A549 (cell line): ENCODE data around the gene FBN2. TPM values are rescaled to one million over a fixed set of nuclear protein-coding genes. Genes with fewer than 3 reads are reported as not detected.
A peak's percentile ranks its signal among the peaks of the same experiment; 100 is the strongest.

Experiments used
- ATAC-seq, 2 experiments: fragments of 200-7000 bp in 1 of 2; fragments of >200 bp in 1 of 2; cut with Nextera tagmentation in 1 of 2; cut with Tn5 transposase in 1 of 2; 3 replicates each; pipeline versions ENCODE4 v1.8.0 to v1.9.1; 2018 to 2020; ENCODE audit warnings: mild to moderate bottlenecking in 1 of 2, moderate library complexity in 1 of 2
- CTCF ChIA-PET: fragments of 300-600 bp; sonication (Branson Sonifier 250); formaldehyde crosslinking; extraction: SDS; loops from one replicate; lab custom pipeline; 2021; ENCODE audit warnings: antibody characterized with exemption, inconsistent platforms; lab: Yijun Ruan, JAX
- POLR2A ChIA-PET: fragments of 350-600 bp; formaldehyde crosslinking; extraction: SDS; loops from one replicate; lab custom pipeline; 2021; ENCODE audit warnings: antibody characterized with exemption, inconsistent platforms; lab: Yijun Ruan, JAX
- DNase-seq, 2 experiments: peaks; one replicate each; pipeline versions ENCODE4 v3.0.0 to v3.0.0-alpha.2; 2011 to 2016; ENCODE audit warnings: low read depth in 1 of 2, low spot score in 1 of 2
- FAIRE-seq: peaks from 2 replicates; lab custom pipeline; 2011; peaks lifted over from hg19 to GRCh38; lab: Jason Lieb, UNC
- H3K27ac ChIP-seq, 2 experiments: fragments of >200 bp; sonication (Bioruptor Twin); formaldehyde crosslinking; 3 replicates each; pipeline ENCODE4 v1.5.1; 2016 to 2017
- H3K4me1 ChIP-seq: fragments of >200 bp; sonication (Bioruptor Twin); formaldehyde crosslinking; 3 replicates; pipeline ENCODE4 v1.6.1; 2016
- H3K4me2 ChIP-seq: fragments of >200 bp; sonication (Bioruptor Twin); formaldehyde crosslinking; 3 replicates; pipeline ENCODE4 v1.6.1; 2016
- H3K4me3 ChIP-seq: fragments of >200 bp; sonication (Bioruptor Twin); formaldehyde crosslinking; 3 replicates; pipeline ENCODE4 v1.5.1; 2016
- H3K9me3 ChIP-seq: fragments of >200 bp; sonication (Bioruptor Twin); formaldehyde crosslinking; 3 replicates; pipeline ENCODE4 v1.6.1; 2016
- CHD2 ChIP-seq: fragments of 150-350 bp; IDR thresholded peaks from 2 replicates; pipeline ENCODE4 v1.6.1; 2014; ENCODE audit warnings: low read length; ENCODE audit not compliant: partially characterized antibody
- CHD4 ChIP-seq: fragments of 200-600 bp; sonication (generic); IDR thresholded peaks from 2 replicates; pipeline ENCODE4 v1.6.1; 2016; ENCODE audit warnings: antibody characterized with exemption, mild to moderate bottlenecking, borderline replicate concordance
- EP300 ChIP-seq, 2 experiments: fragments of >200 bp; sonication (Bioruptor Twin); formaldehyde crosslinking; IDR thresholded peaks; 2 replicates in 1 of 2; 3 replicates in 1 of 2; pipeline ENCODE4 v1.6.1; 2016 to 2017
- ESRRA ChIP-seq: fragments of 150-350 bp; IDR thresholded peaks from 2 replicates; pipeline ENCODE4 v1.6.1; 2014; ENCODE audit warnings: mild to moderate bottlenecking, low read length, borderline replicate concordance
- FOSL2 ChIP-seq, 2 experiments: fragments of 450-650 bp in 1 of 2; fragments of >200 bp in 1 of 2; sonication (Bioruptor Twin) in 1 of 2; formaldehyde crosslinking; IDR thresholded peaks; 2 replicates each; pipeline versions ENCODE4 v1.5.0 to v1.6.1; 2016 to 2020; ENCODE audit warnings: mild to moderate bottlenecking in 1 of 2, moderate library complexity in 1 of 2
- GATA3 ChIP-seq: IDR thresholded peaks from 2 replicates; pipeline ENCODE4 v1.6.1; 2012; ENCODE audit warnings: borderline replicate concordance
- HMGXB4 ChIP-seq: fragments of 250-450 bp; sonication (Bioruptor Pico); IDR thresholded peaks from 2 replicates; pipeline ENCODE4 v1.5.0; 2021; ENCODE audit warnings: mild to moderate bottlenecking, moderate library complexity, borderline replicate concordance
- HOXB13 ChIP-seq: fragments of 250-450 bp; sonication (Bioruptor Pico); IDR thresholded peaks from 2 replicates; pipeline ENCODE4 v1.5.0; 2020; ENCODE audit warnings: low read depth, mild to moderate bottlenecking, moderate library complexity
- HOXB5 ChIP-seq: fragments of 250-450 bp; sonication (Bioruptor Pico); IDR thresholded peaks from 2 replicates; pipeline ENCODE4 v1.5.0; 2020; ENCODE audit warnings: mild to moderate bottlenecking, moderate library complexity
- JUNB ChIP-seq: fragments of >200 bp; sonication (Bioruptor Twin); formaldehyde crosslinking; IDR thresholded peaks from 2 replicates; pipeline ENCODE4 v1.6.1; 2016
- NR3C1 ChIP-seq: fragments of >200 bp; sonication (Bioruptor Twin); formaldehyde crosslinking; IDR thresholded peaks from 3 replicates; pipeline ENCODE4 v1.6.1; 2017
- PHF8 ChIP-seq: fragments of 200-600 bp; sonication (generic); IDR thresholded peaks from 2 replicates; pipeline ENCODE4 v1.6.1; 2016; ENCODE audit warnings: low read depth, mild to moderate bottlenecking, antibody characterized with exemption, moderate library complexity, borderline replicate concordance
- RAD21 ChIP-seq, 2 experiments: fragments of >200 bp in 1 of 2; sonication (Bioruptor Twin) in 1 of 2; formaldehyde crosslinking in 1 of 2; IDR thresholded peaks in 1 of 2; conservative IDR thresholded peaks in 1 of 2; 2 replicates in 1 of 2; 3 replicates in 1 of 2; pipeline ENCODE4 v1.6.1; 2012 to 2018; ENCODE audit warnings: inconsistent platforms in 1 of 2
- RARB ChIP-seq: fragments of 250-450 bp; sonication (Bioruptor Pico); IDR thresholded peaks from 2 replicates; pipeline ENCODE4 v1.8.0; 2021; ENCODE audit warnings: mild to moderate bottlenecking, moderate library complexity
- RFX5 ChIP-seq: fragments of 450-650 bp; IDR thresholded peaks from 2 replicates; pipeline ENCODE4 v1.7.1; 2014; ENCODE audit warnings: antibody characterized with exemption, mild to moderate bottlenecking, moderate library complexity
- SMC3 ChIP-seq: fragments of >200 bp; sonication (Bioruptor Twin); formaldehyde crosslinking; IDR thresholded peaks from 3 replicates; pipeline ENCODE4 v1.6.1; 2018; ENCODE audit warnings: inconsistent platforms
- TFCP2L1 ChIP-seq: fragments of 250-450 bp; sonication (Bioruptor Pico); IDR thresholded peaks from 2 replicates; pipeline ENCODE4 v1.5.0; 2021; ENCODE audit warnings: mild to moderate bottlenecking
- TP53 ChIP-seq: fragments of 250-450 bp; sonication (Bioruptor Pico); IDR thresholded peaks from 2 replicates; pipeline ENCODE4 v1.5.0; 2021; ENCODE audit warnings: mild to moderate bottlenecking, moderate library complexity
- ZFP36 ChIP-seq: fragments of 450-650 bp; IDR thresholded peaks from 2 replicates; pipeline ENCODE4 v1.6.1; 2014; ENCODE audit warnings: borderline replicate concordance; ENCODE audit not compliant: partially characterized antibody
- WGBS: methylation state at CpG from one replicate; pipeline ENCODE4 v1.1.6; 2017; ENCODE audit errors: missing lambda C conversion rate; 5-methylcytosine and 5-hydroxymethylcytosine counted together
- polyA plus RNA-seq, 4 experiments: library from polyadenylated mRNA; depleted of rRNA in 3 of 4; stranded (reverse); fragments of >200 nt; fragmentation: RNase III in 1 of 4; extraction: RNeasy Plus Mini Kit Qiagen cat#74134 plus additional on column Dnase treatment in 1 of 4; gene quantifications; 2 replicates in 3 of 4; 3 replicates in 1 of 4; pipeline ENCODE4 v1.2.3, GENCODE V29; 2011 to 2017
- TF ChIP-seq, protein P1 (sequence below): fragments of 250-450 bp; sonication (Bioruptor Pico); IDR thresholded peaks from 2 replicates; pipeline ENCODE4 v1.5.0; 2020; ENCODE audit warnings: low read depth, mild to moderate bottlenecking, moderate library complexity

FBN2 gene
- polyA plus RNA-seq, 2 of the 4 experiments (the other 2 are of a cell fraction) = 22.2 to 22.7 TPM

DNA sequence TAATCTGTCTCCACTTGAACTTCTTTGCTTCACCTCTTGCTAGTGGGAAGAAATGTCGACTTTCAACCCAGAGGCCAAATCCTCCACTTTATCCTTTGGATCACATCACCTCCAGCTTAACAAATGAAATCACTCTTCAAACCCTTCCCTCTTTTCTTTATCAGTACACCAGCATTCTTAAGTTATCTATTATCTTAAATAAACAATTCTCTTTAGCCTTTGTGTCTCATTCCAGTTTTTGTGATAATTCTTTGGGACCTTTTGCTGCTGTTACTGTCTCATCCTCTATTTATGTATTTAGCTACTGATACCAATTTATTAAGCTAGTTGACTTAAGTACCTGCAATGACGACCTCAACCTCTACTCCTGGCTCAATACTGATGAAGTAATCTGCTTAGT lies 28.1 kb upstream of the FBN2 start:
- POLR2A ChIA-PET = no interaction called here
- WGBS = 2% methylated on average over 2 of the region's 2 CpGs
- H3K4me1 ChIP-seq = peaks cover 18% of the 10 kb centered on the region; the same call in 2 of the 3 replicates
- DNase-seq (peak in 1 of 2 experiments; percentile 16), FAIRE-seq (peak; percentile 81), ATAC-seq (no peak; a peak in 1 of 6 replicates)
- H3K9me3 ChIP-seq = no peaks in the 10 kb centered on the region
- H3K27ac ChIP-seq = peak overlapping the region in 1 of 2 experiments; percentile 6; a peak in 1 of 6 replicates
- CTCF ChIA-PET = no interaction called here
- H3K4me2 ChIP-seq = peak overlapping the region; percentile 34
- TF ChIP-seq, protein P1, sequence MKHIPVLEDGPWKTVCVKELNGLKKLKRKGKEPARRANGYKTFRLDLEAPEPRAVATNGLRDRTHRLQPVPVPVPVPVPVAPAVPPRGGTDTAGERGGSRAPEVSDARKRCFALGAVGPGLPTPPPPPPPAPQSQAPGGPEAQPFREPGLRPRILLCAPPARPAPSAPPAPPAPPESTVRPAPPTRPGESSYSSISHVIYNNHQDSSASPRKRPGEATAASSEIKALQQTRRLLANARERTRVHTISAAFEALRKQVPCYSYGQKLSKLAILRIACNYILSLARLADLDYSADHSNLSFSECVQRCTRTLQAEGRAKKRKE (CRISPR knock-in tag) = no peak
- peak; percentile 73; the same call in 1 of the 2 replicates for TF ChIP-seq GATA3
- H3K4me3 ChIP-seq = no peak overlapping the region

GRCh38 chr5:128559300-128560297 lies 21.6 kb upstream of the FBN2 start:
- Histone ChIP-seq H3K4me3 (peak overlapping the region; percentile 23), H3K4me2 (peak overlapping the region; percentile 72), H3K4me1 (peaks cover 17% of the 10 kb centered on the region), H3K27ac (peak overlapping the region; percentile 8 to 49; a peak in 4 of 6 replicates), H3K9me3 (no peaks in the 10 kb centered on the region)
- ChIA-PET CTCF (no interaction called here), POLR2A (no interaction called here)
- WGBS = 24% methylated on average over 13 of the region's 13 CpGs
- DNase-seq (peak in 1 of 2 experiments; percentile 13), ATAC-seq (peak; percentile 88 to 89), FAIRE-seq (peak; percentile 59)
- no peak for TF ChIP-seq HMGXB4
- TF ChIP-seq SMC3 = no peak
- no peak for TF ChIP-seq CHD2
- no peak for TF ChIP-seq RAD21 (conservative IDR thresholded peaks at IDR 0.05 in 1 of 2, IDR thresholded peaks at IDR 0.05 in 1 of 2)
- TF ChIP-seq RARB (CRISPR knock-in tag) = no peak
- no peak for TF ChIP-seq TP53 (CRISPR knock-in tag)
- TF ChIP-seq JUNB = no peak
- TF ChIP-seq PHF8 = no peak
- TF ChIP-seq NR3C1 = no peak
- TF ChIP-seq ZFP36 = no peak
- TF ChIP-seq FOSL2 (IDR thresholded peaks at IDR 0.05) = no peak
- TF ChIP-seq FOSL2 (CRISPR knock-in tag; IDR thresholded peaks at IDR 0.05) = no peak
- no peak for TF ChIP-seq EP300 (IDR thresholded peaks at IDR 0.05)
- no peak for TF ChIP-seq GATA3
- TF ChIP-seq ESRRA = no peak
- no peak for TF ChIP-seq HOXB13 (CRISPR knock-in tag)
- no peak for TF ChIP-seq CHD4
- TF ChIP-seq HOXB5 (CRISPR knock-in tag) = no peak
- TF ChIP-seq RFX5 = no peak
- no peak for TF ChIP-seq TFCP2L1 (CRISPR knock-in tag)
